H1 (cell line): ENCODE data around the gene SPEF1. TPM values are rescaled to one million over a fixed set of nuclear protein-coding genes. Genes with fewer than 3 reads are reported as not detected.

Source experiments
- CTCF ChIA-PET: fragments of 300-600 bp; sonication (Branson Sonifier 250); formaldehyde crosslinking; loops from one replicate; lab custom pipeline; 2021; ENCODE audit not compliant: partially characterized antibody; lab: Charles Lee
- POLR2A ChIA-PET: fragments of 300-600 bp; sonication (Branson Sonifier 250); formaldehyde crosslinking; loops from one replicate; lab custom pipeline; 2021; ENCODE audit warnings: inconsistent platforms; ENCODE audit not compliant: partially characterized antibody; lab: Charles Lee
- DNase-seq, 2 experiments: peaks; one replicate each; pipeline versions ENCODE4 v3.0.0 to v3.0.0-alpha.2; 2010 to 2022; ENCODE audit warnings: low spot score in 2 of 2, low read depth in 1 of 2, mixed read lengths in 1 of 2
- FAIRE-seq: peaks from 2 replicates; lab custom pipeline; 2011; peaks lifted over from hg19 to GRCh38; lab: Jason Lieb, UNC
- H2AFZ ChIP-seq: 2 replicates; pipeline ENCODE4 v1.8.1; 2012; ENCODE audit warnings: low read length, inconsistent platforms
- H2AK5ac ChIP-seq: 2 replicates; pipeline ENCODE4 v1.6.1; 2013; ENCODE audit warnings: low read depth, low read length
- H2BK120ac ChIP-seq: replicated peaks from 2 replicates; pipeline ENCODE3; 2013; ENCODE audit warnings: low read depth, low read length, inconsistent platforms
- H2BK12ac ChIP-seq: 2 replicates; pipeline ENCODE4 v1.6.1; 2013; ENCODE audit warnings: low read depth, low read length
- H2BK15ac ChIP-seq: 2 replicates; pipeline ENCODE4 v1.6.1; 2013; ENCODE audit warnings: low read length
- H2BK20ac ChIP-seq: 2 replicates; pipeline ENCODE4 v1.6.1; 2013; ENCODE audit warnings: low read length
- H2BK5ac ChIP-seq: 2 replicates; pipeline ENCODE4 v1.6.1; 2013; ENCODE audit warnings: low read depth, low read length
- H3K14ac ChIP-seq: 2 replicates; pipeline ENCODE4 v1.6.1; 2013; ENCODE audit warnings: inconsistent platforms; ENCODE audit not compliant: insufficient read length
- H3K18ac ChIP-seq: 2 replicates; pipeline ENCODE4 v1.6.1; 2013; ENCODE audit warnings: low read length; ENCODE audit errors: extremely low read depth
- H3K23ac ChIP-seq: 2 replicates; pipeline ENCODE4 v1.6.1; 2013; ENCODE audit warnings: inconsistent platforms; ENCODE audit not compliant: insufficient read length
- H3K23me2 ChIP-seq: 2 replicates; pipeline ENCODE4 v1.6.1; 2013; ENCODE audit warnings: low read depth, low read length
- H3K27ac ChIP-seq: 2 replicates; pipeline ENCODE4 v1.6.1; 2011; ENCODE audit warnings: low read depth, low read length, inconsistent platforms
- H3K27me3 ChIP-seq, 4 experiments: replicated peaks in 1 of 4; 1 replicate in 1 of 4; 2 replicates in 3 of 4; pipeline versions ENCODE4 v1.6.1 to v1.8.1; 2011 to 2013; ENCODE audit warnings: low read length in 3 of 4, mild to moderate bottlenecking in 3 of 4, inconsistent platforms in 2 of 4, mixed read lengths in 2 of 4, moderate library complexity in 1 of 4; ENCODE audit not compliant: control insufficient read depth in 3 of 4, insufficient read depth in 3 of 4; ENCODE audit errors: extremely low read depth in 1 of 4
- H3K36me3 ChIP-seq, 4 experiments: 2 replicates each; pipeline versions ENCODE4 v1.6.1 to v1.8.1; 2011 to 2013; ENCODE audit warnings: mild to moderate bottlenecking in 4 of 4, low read length in 3 of 4, moderate library complexity in 2 of 4, control low read depth in 1 of 4, inconsistent platforms in 1 of 4; ENCODE audit not compliant: insufficient read depth in 4 of 4, control insufficient read depth in 2 of 4
- H3K4ac ChIP-seq: replicated peaks from 2 replicates; pipeline ENCODE3; 2013; ENCODE audit warnings: low read length, low read depth, mixed read lengths, inconsistent platforms; ENCODE audit not compliant: insufficient read length
- H3K4me1 ChIP-seq, 4 experiments: replicated peaks in 1 of 4; 1 replicate in 1 of 4; 2 replicates in 3 of 4; pipeline versions ENCODE4 v1.6.1 to v1.8.1; 2011 to 2013; ENCODE audit warnings: low read length in 3 of 4, inconsistent platforms in 2 of 4, mixed read lengths in 1 of 4; ENCODE audit not compliant: insufficient read depth in 4 of 4, control insufficient read depth in 3 of 4
- H3K4me2 ChIP-seq, 2 experiments: 2 replicates each; pipeline versions ENCODE4 v1.6.1 to v1.8.1; 2011 to 2013; ENCODE audit warnings: low read depth in 2 of 2, low read length in 2 of 2, control low read depth in 1 of 2, inconsistent platforms in 1 of 2, mild to moderate bottlenecking in 1 of 2; ENCODE audit not compliant: insufficient read depth in 1 of 2
- H3K4me3 ChIP-seq, 4 experiments: fragments of 200-600, 300-600 bp in 1 of 4; sonication (generic), shearing (Covaris generic), sonication (Bioruptor Twin) in 1 of 4; 2 replicates each; pipeline versions ENCODE4 v1.5.1 to v1.8.1; 2011 to 2016; ENCODE audit warnings: low read length in 4 of 4, low read depth in 3 of 4, control low read depth in 2 of 4, inconsistent platforms in 2 of 4, mild to moderate bottlenecking in 2 of 4, mixed read lengths in 1 of 4, moderate library complexity in 1 of 4; ENCODE audit not compliant: insufficient read depth in 2 of 4; ENCODE audit errors: extremely low read depth in 1 of 4
- H3K56ac ChIP-seq: replicated peaks from 2 replicates; pipeline ENCODE3; 2013; ENCODE audit warnings: low read depth, mild to moderate bottlenecking, mixed read lengths, low read length, inconsistent platforms; ENCODE audit not compliant: insufficient read length
- H3K79me1 ChIP-seq: 2 replicates; pipeline ENCODE4 v1.6.1; 2013; ENCODE audit warnings: low read depth, low read length, control low read depth
- H3K79me2 ChIP-seq, 2 experiments: 2 replicates each; pipeline versions ENCODE4 v1.6.1 to v1.8.1; 2012 to 2013; ENCODE audit warnings: low read length in 2 of 2, mild to moderate bottlenecking in 2 of 2, inconsistent platforms in 1 of 2; ENCODE audit not compliant: insufficient read depth in 2 of 2, control insufficient read depth in 1 of 2
- H3K9ac ChIP-seq, 4 experiments: replicated peaks in 1 of 4; 1 replicate in 1 of 4; 2 replicates in 3 of 4; pipeline versions ENCODE4 v1.6.1 to v1.8.1; 2011 to 2013; ENCODE audit warnings: low read depth in 3 of 4, low read length in 3 of 4, control low read depth in 2 of 4, mild to moderate bottlenecking in 2 of 4, moderate library complexity in 2 of 4, inconsistent platforms in 1 of 4; ENCODE audit errors: extremely low read depth in 1 of 4
- H3K9me3 ChIP-seq, 2 experiments: 2 replicates each; pipeline versions ENCODE4 v1.6.1 to v1.8.1; 2012 to 2013; ENCODE audit warnings: mild to moderate bottlenecking in 2 of 2, moderate library complexity in 2 of 2, control low read depth in 1 of 2, inconsistent platforms in 1 of 2, low read depth in 1 of 2, low read length in 1 of 2, mixed read lengths in 1 of 2; ENCODE audit not compliant: insufficient read depth in 2 of 2
- H4K20me1 ChIP-seq, 2 experiments: replicated peaks in 1 of 2; 2 replicates each; pipeline versions ENCODE3 to v1.8.1; 2011 to 2013; ENCODE audit warnings: inconsistent platforms in 2 of 2, low read length in 2 of 2, mild to moderate bottlenecking in 1 of 2; ENCODE audit not compliant: insufficient read depth in 2 of 2, control insufficient read depth in 1 of 2
- H4K5ac ChIP-seq: 2 replicates; pipeline ENCODE4 v1.6.1; 2013; ENCODE audit warnings: low read length, low read depth, mixed read lengths, inconsistent platforms; ENCODE audit not compliant: insufficient read length
- H4K8ac ChIP-seq: 2 replicates; pipeline ENCODE4 v1.8.0; 2013; ENCODE audit warnings: mild to moderate bottlenecking, moderate library complexity, low read length, inconsistent platforms; ENCODE audit not compliant: insufficient read depth; ENCODE audit errors: extremely low read depth
- H4K91ac ChIP-seq: replicated peaks from 2 replicates; pipeline ENCODE3; 2013; ENCODE audit warnings: low read length, mixed read lengths, inconsistent platforms; ENCODE audit not compliant: insufficient read length
- CHD2 ChIP-seq: IDR thresholded peaks from 2 replicates; pipeline ENCODE4 v1.6.1; 2012; ENCODE audit warnings: low read length, improper control_type of control experiment
- HDAC6 ChIP-seq: IDR thresholded peaks from one replicate; pipeline ENCODE4 v1.7.1; 2012; ENCODE audit warnings: low read depth, mild to moderate bottlenecking, inconsistent platforms, low read length, moderate library complexity
- KDM5A ChIP-seq: fragments of 200-600 bp; IDR thresholded peaks from 2 replicates; pipeline ENCODE4 v1.7.1; 2012; ENCODE audit warnings: mild to moderate bottlenecking, low read length, inconsistent platforms, mixed read lengths
- SAP30 ChIP-seq: fragments of 300-600 bp; sonication (generic); IDR thresholded peaks from 2 replicates; pipeline ENCODE4 v1.7.1; 2012; ENCODE audit warnings: low read length, moderate library complexity, mild to moderate bottlenecking, inconsistent platforms; ENCODE audit not compliant: insufficient read depth, insufficient replicate concordance
- TAF7 ChIP-seq: optimal IDR thresholded peaks from 2 replicates; pipeline ENCODE3; 2011; ENCODE audit warnings: low read depth, mild to moderate bottlenecking, inconsistent platforms, low read length, moderate library complexity, borderline replicate concordance
- TBP ChIP-seq: IDR thresholded peaks from 2 replicates; pipeline ENCODE4 v1.6.1; 2011; ENCODE audit warnings: low read depth, low read length, improper control_type of control experiment
- YY1 ChIP-seq: IDR thresholded peaks from 2 replicates; pipeline ENCODE4 v1.6.1; 2011; ENCODE audit warnings: low read depth, mild to moderate bottlenecking, low read length
- WGBS, 2 experiments: shearing (Covaris generic) in 1 of 2; methylation state at CpG; one replicate each; pipeline versions ENCODE4 v1.1.6 to v1.1.7; 2013 to 2015; ENCODE audit warnings: low lambda C conversion rate in 2 of 2, mixed read lengths in 2 of 2, inconsistent platforms in 1 of 2, low coverage in 1 of 2, missing lambda C conversion rate in 1 of 2; ENCODE audit not compliant: insufficient replicate concordance in 2 of 2, insufficient coverage in 1 of 2, insufficient read length in 1 of 2; ENCODE audit errors: extremely low coverage in 1 of 2, missing lambda C conversion rate in 1 of 2; 5-methylcytosine and 5-hydroxymethylcytosine counted together
- polyA plus RNA-seq, 7 experiments: library from polyadenylated mRNA; depleted of rRNA in 3 of 7; stranded (reverse) in 5 of 7; unstranded in 2 of 7; fragments of >200 nt in 5 of 7; fragments of 200-250 nt in 2 of 7; gene quantifications; 1 replicate in 5 of 7; 2 replicates in 1 of 7; 4 replicates in 1 of 7; pipeline versions ENCODE4 v1.2.1 to v1.2.3, GENCODE V29; 2011 to 2013; ENCODE audit warnings: missing spikeins in 2 of 7, mixed read lengths in 2 of 7
- total RNA-seq: library from RNA; stranded (reverse); fragmentation: NEBNext Ultra II Directional; extraction: Animal tissue kit (Norgen Biotek cat#: 25700); gene quantifications from 2 replicates; pipeline ENCODE4 v1.2.1, GENCODE V29; 2021

The SPEF1 gene
- total and polyA plus RNA-seq, 2 of the 8 experiments (the other 6 are each of a cell fraction or from before 2014, with no cell fraction given), result 0.51 to 0.71 TPM

GRCh38 chr20:3741836-3742458 is 39.3 kb downstream of the SPEF1 start:
- no peaks in the 10 kb centered on the region for H3K79me2 ChIP-seq
- H3K14ac ChIP-seq, result no peak overlapping the region
- no peaks in the 10 kb centered on the region for H3K79me1 ChIP-seq
- no peaks in the 10 kb centered on the region for H3K36me3 ChIP-seq
- no peak overlapping the region for H3K56ac ChIP-seq
- H4K20me1 ChIP-seq, result no peaks in the 10 kb centered on the region
- no peak overlapping the region for H3K27ac ChIP-seq
- CTCF ChIA-PET, result interaction anchor here (0.6 to 18.5 kb wide), 10 partner anchors 10 to 187 kb away, joined by 3 to 308 read pairs (median 7); partner anchors contain the start of gene SIGLEC1
- H3K18ac ChIP-seq, result no peak overlapping the region; the same call in 1 of the 2 replicates
- no peak overlapping the region for H4K91ac ChIP-seq
- TF ChIP-seq KDM5A, result no peak
- no peak for TF ChIP-seq TAF7
- no peak for TF ChIP-seq SAP30
- peak; percentile 49; the same call in 1 of the 2 replicates for TF ChIP-seq YY1
- TF ChIP-seq CHD2, result no peak
- no peak for TF ChIP-seq TBP
- TF ChIP-seq HDAC6, result no peak
- FAIRE-seq (no peak), DNase-seq (no peak)
- no peak overlapping the region for H3K4ac ChIP-seq
- no peak overlapping the region for H3K4me2 ChIP-seq
- no peak overlapping the region for H2BK120ac ChIP-seq
- POLR2A ChIA-PET, result interaction anchor here (1.1 to 1.6 kb wide), 2 partner anchors 9 to 45 kb away, joined by 4 to 5 read pairs; no protein-coding TSS in a partner anchor
- peaks cover 0 to 6% (median 5%) of the 10 kb centered on the region in 4 experiments; a peak in 3 of 7 replicates for H3K27me3 ChIP-seq
- no peak overlapping the region for H4K5ac ChIP-seq
- H3K4me1 ChIP-seq, result peaks cover 0 to 22% (median 16%) of the 10 kb centered on the region in 4 experiments; a peak in 6 of 7 replicates
- H2BK5ac ChIP-seq, result no peak overlapping the region
- no peak overlapping the region for H2AK5ac ChIP-seq
- peaks cover 6% of the 10 kb centered on the region; the same call in 1 of the 2 replicates for H3K23me2 ChIP-seq
- 0 out of 2 replicates have a peak overlapping the region, but pooled peaks have one; percentile 39 for H2BK12ac ChIP-seq
- H4K8ac ChIP-seq, result no peak overlapping the region
- H3K9me3 ChIP-seq, result no peaks in the 10 kb centered on the region
- H2BK15ac ChIP-seq, result no peak overlapping the region
- H3K23ac ChIP-seq, result no peak overlapping the region
- H2BK20ac ChIP-seq, result no peak overlapping the region
- H3K9ac ChIP-seq, result no peak overlapping the region
- 77% methylated on average over 6 of the region's 7 CpGs; no CpG with 5 or more reads in 1 of the 2 experiments for WGBS, 2 experiments
- no peak overlapping the region for H3K4me3 ChIP-seq
- no peak overlapping the region for H2AFZ ChIP-seq
